OCI-LY3 (cell line): Measurements from ENCODE around the gene CD4.

ENCODE experiments used
- EZH2phosphoT487 ChIP-seq: fragments of 200-600 bp; shearing (Covaris generic); IDR thresholded peaks from 2 replicates; pipeline ENCODE4 v1.6.1; 2018; ENCODE audit warnings: antibody characterized with exemption, mixed run types, low read depth
- TF ChIP-seq, protein P1 (sequence below): fragments of 200-600, 300-600 bp; sonication (generic); IDR thresholded peaks from 2 replicates; pipeline ENCODE4 v1.5.1; 2014; ENCODE audit warnings: antibody characterized with exemption, low read length, low read depth

DNA sequence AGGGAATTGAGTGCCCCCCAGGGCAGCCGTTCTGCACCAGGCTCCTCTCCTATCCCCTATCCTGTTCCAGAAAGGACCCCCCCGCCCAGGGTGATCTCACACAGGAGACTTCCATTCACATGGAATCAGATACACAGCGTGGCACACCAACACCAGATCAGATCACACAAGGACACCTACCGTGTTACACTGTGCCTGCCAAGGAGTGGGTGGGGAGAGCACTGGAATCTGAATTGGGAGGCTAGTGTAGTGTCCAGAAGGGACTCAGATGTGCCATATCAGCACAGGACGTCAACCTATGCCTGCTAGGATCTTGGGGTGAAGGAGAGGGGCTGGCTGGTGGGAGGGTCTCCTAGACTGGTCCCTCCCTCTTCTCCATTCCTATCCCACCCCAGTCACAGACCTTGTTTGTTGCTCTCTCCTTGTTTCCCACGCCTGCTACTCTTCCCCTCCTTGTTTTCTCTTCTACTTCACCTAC lies 20.9 kb upstream of the CD4 start:
- TF ChIP-seq, protein P1, sequence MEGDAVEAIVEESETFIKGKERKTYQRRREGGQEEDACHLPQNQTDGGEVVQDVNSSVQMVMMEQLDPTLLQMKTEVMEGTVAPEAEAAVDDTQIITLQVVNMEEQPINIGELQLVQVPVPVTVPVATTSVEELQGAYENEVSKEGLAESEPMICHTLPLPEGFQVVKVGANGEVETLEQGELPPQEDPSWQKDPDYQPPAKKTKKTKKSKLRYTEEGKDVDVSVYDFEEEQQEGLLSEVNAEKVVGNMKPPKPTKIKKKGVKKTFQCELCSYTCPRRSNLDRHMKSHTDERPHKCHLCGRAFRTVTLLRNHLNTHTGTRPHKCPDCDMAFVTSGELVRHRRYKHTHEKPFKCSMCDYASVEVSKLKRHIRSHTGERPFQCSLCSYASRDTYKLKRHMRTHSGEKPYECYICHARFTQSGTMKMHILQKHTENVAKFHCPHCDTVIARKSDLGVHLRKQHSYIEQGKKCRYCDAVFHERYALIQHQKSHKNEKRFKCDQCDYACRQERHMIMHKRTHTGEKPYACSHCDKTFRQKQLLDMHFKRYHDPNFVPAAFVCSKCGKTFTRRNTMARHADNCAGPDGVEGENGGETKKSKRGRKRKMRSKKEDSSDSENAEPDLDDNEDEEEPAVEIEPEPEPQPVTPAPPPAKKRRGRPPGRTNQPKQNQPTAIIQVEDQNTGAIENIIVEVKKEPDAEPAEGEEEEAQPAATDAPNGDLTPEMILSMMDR: no peak
- no peak for TF ChIP-seq EZH2phosphoT487
